CD14-positive monocyte (primary cell): ENCODE measurements around the gene TMED10. TPM values are rescaled to one million over a fixed set of nuclear protein-coding genes. Genes with fewer than 3 reads are reported as not detected.

Source experiments
- DNase-seq, 3 donors: peaks; one replicate each; pipeline ENCODE4 v3.0.0-alpha.2; 2011 to 2022
- H2AFZ ChIP-seq: 2 replicates; pipeline ENCODE4 v1.6.0; 2012; ENCODE audit warnings: mild to moderate bottlenecking, low read depth, low read length, inconsistent platforms; ENCODE audit not compliant: insufficient read depth, poor library complexity, severe bottlenecking
- H3K27ac ChIP-seq, 2 donors: 1 replicate in 1 of 2; 2 replicates in 1 of 2; pipeline ENCODE4 v1.5.1; 2012 to 2013; ENCODE audit warnings: low read length in 2 of 2, control low read depth in 1 of 2, inconsistent platforms in 1 of 2, low read depth in 1 of 2, mild to moderate bottlenecking in 1 of 2
- H3K27me3 ChIP-seq, 2 donors: one replicate each; pipeline versions ENCODE4 v1.6.0 to v1.6.1; 2011 to 2013; ENCODE audit warnings: low read length in 2 of 2; ENCODE audit not compliant: control insufficient read depth in 2 of 2, insufficient read depth in 2 of 2
- H3K36me3 ChIP-seq, 2 donors: replicated peaks in 1 of 2; 1 replicate in 1 of 2; 2 replicates in 1 of 2; pipeline versions ENCODE4 v1.5.1 to v1.6.1; 2012 to 2013; ENCODE audit warnings: low read length in 2 of 2, control low read depth in 1 of 2, inconsistent platforms in 1 of 2, mild to moderate bottlenecking in 1 of 2; ENCODE audit not compliant: insufficient read depth in 2 of 2, control insufficient read depth in 1 of 2
- H3K4me1 ChIP-seq, 2 donors: 1 replicate in 1 of 2; 2 replicates in 1 of 2; pipeline versions ENCODE4 v1.5.1 to v1.6.1; 2012 to 2013; ENCODE audit warnings: low read length in 2 of 2, control low read depth in 1 of 2, inconsistent platforms in 1 of 2, mild to moderate bottlenecking in 1 of 2, moderate library complexity in 1 of 2; ENCODE audit not compliant: insufficient read depth in 2 of 2, control insufficient read depth in 1 of 2
- H3K4me2 ChIP-seq: replicated peaks from 2 replicates; pipeline ENCODE3; 2012; ENCODE audit warnings: low read length, moderate library complexity, mild to moderate bottlenecking; ENCODE audit not compliant: poor library complexity, severe bottlenecking; ENCODE audit errors: extremely low read depth
- H3K4me3 ChIP-seq, 3 experiments: fragments of 200-600 bp in 1 of 3; sonication (generic) in 1 of 3; replicated peaks in 1 of 3; 1 replicate in 2 of 3; 2 replicates in 1 of 3; pipeline ENCODE4 v1.5.1; 2011 to 2013; ENCODE audit warnings: low read length in 3 of 3, mild to moderate bottlenecking in 3 of 3, control low read depth in 2 of 3, low read depth in 2 of 3, inconsistent platforms in 1 of 3, moderate library complexity in 1 of 3
- H3K79me2 ChIP-seq: 2 replicates; pipeline ENCODE4 v1.6.0; 2012; ENCODE audit warnings: mild to moderate bottlenecking, control low read depth, inconsistent platforms, low read length, moderate library complexity; ENCODE audit not compliant: insufficient read depth
- H3K9ac ChIP-seq: 2 replicates; pipeline ENCODE4 v1.6.0; 2017; ENCODE audit warnings: low read length, mild to moderate bottlenecking; ENCODE audit not compliant: insufficient read depth, poor library complexity, severe bottlenecking
- H3K9me3 ChIP-seq, 2 donors: replicated peaks in 1 of 2; 1 replicate in 1 of 2; 2 replicates in 1 of 2; pipeline versions ENCODE4 v1.5.1 to v1.6.1; 2012 to 2013; ENCODE audit warnings: low read length in 2 of 2, control low read depth in 1 of 2; ENCODE audit not compliant: control insufficient read depth in 1 of 2, insufficient read depth in 1 of 2
- H4K20me1 ChIP-seq: 2 replicates; pipeline ENCODE4 v1.6.0; 2012; ENCODE audit warnings: mild to moderate bottlenecking, low read length, control low read depth, moderate library complexity; ENCODE audit not compliant: insufficient read depth
- H3K27ac Mint-ChIP-seq, 7 donors: one replicate each; pipeline ENCODE4 v1.8.0; 2020; ENCODE audit warnings: mild to moderate bottlenecking in 7 of 7, mixed read lengths in 7 of 7, moderate library complexity in 6 of 7, inconsistent platforms in 2 of 7
- H3K27me3 Mint-ChIP-seq, 3 donors: one replicate each; pipeline ENCODE4 v1.8.0; 2021 to 2022; ENCODE audit warnings: low read depth in 3 of 3, mild to moderate bottlenecking in 3 of 3, mixed read lengths in 3 of 3, moderate library complexity in 3 of 3, inconsistent platforms in 1 of 3
- H3K36me3 Mint-ChIP-seq, 2 donors: one replicate each; pipeline ENCODE4 v1.8.0; 2020; ENCODE audit warnings: mixed read lengths in 2 of 2, inconsistent platforms in 1 of 2, mild to moderate bottlenecking in 1 of 2
- H3K4me1 Mint-ChIP-seq: one replicate; pipeline ENCODE4 v1.8.0; 2020; ENCODE audit warnings: mild to moderate bottlenecking, mixed read lengths
- H3K4me3 Mint-ChIP-seq, 2 donors: one replicate each; pipeline ENCODE4 v1.8.0; 2020; ENCODE audit warnings: mild to moderate bottlenecking in 2 of 2, mixed read lengths in 2 of 2, moderate library complexity in 1 of 2
- H3K9me3 Mint-ChIP-seq, 7 donors: one replicate each; pipeline ENCODE4 v1.8.0; 2020 to 2022; ENCODE audit warnings: mixed read lengths in 7 of 7, mild to moderate bottlenecking in 6 of 7, moderate library complexity in 6 of 7, inconsistent platforms in 2 of 7
- CTCF ChIP-seq: fragments of 200-600 bp; IDR thresholded peaks from one replicate; pipeline ENCODE4 v1.8.0; 2022; ENCODE audit warnings: antibody characterized with exemption, mild to moderate bottlenecking
- WGBS: methylation state at CpG from one replicate; pipeline ENCODE4 v1.1.5; 2013; ENCODE audit warnings: missing lambda C conversion rate; ENCODE audit not compliant: insufficient coverage; 5-methylcytosine and 5-hydroxymethylcytosine counted together
- intact Hi-C, 2 donors: fragments of 100-400 bp; cut with micrococcal nuclease; formaldehyde crosslinking; loops; one replicate each; pipeline versions ENCODE4 v1.15.0 to v1.15.1; 2023
- polyA plus RNA-seq, 3 donors: library from polyadenylated mRNA; depleted of rRNA in 1 of 3; unstranded in 2 of 3; stranded (reverse) in 1 of 3; fragments of 300-500 nt in 2 of 3; fragments of >200 nt in 1 of 3; fragmentation: Illumina TruSeq in 2 of 3; gene quantifications; 1 replicate in 2 of 3; 2 replicates in 1 of 3; pipeline ENCODE4 v1.2.3, GENCODE V29; 2012 to 2021

Gene TMED10
- polyA plus RNA-seq, 3 donors, result 98.5 to 243 (median 233) TPM

DNA sequence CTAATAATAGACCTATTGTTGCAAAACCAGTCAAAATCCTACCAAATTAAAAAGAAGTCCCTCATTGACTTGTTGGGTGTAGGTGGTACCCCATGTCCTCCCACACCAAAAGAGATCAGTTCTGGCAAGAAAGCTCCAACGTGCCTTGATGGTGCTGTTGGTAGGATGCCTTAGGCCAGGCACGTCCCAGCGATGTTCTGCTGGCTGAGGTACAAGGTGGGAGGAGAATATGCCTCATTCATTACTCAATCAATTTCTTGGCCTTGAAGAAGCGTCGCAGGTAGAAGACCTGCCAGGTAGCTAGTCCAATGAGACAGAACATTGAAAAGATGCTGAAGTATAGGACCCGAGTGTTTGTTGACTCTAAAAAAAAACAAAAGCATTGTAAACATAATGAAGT is 41.8 kb downstream of the TMED10 start:
- Mint-ChIP-seq H3K36me3 (peaks cover 38 to 62% of the 10 kb centered on the region in 2 donors), H3K4me3 (no peak overlapping the region)
- peak overlapping the region in 1 of 2 donors; percentile 21 for H3K27ac ChIP-seq

DNA sequence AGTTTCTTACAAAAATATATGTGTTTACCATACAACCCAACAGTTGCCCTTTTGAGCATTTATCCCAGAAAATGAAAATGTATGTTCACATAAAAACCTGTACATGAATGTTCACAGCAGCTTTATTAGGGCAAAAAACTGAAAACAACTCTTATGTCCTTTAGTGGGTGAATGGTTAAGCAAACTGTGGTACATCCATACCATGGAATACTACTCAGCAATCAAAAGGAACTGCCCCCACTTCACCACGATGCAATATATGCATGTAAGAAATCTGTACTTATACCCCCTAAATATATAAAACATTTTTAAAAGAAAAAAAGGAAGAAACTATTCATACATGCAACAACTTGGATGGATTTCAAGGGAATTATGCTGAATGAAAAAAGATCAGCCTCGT is 42.8 kb downstream of the TMED10 start:
- Histone ChIP-seq H3K27ac (no peak overlapping the region), H3K36me3 (peaks cover 25 to 30% of the 10 kb centered on the region in 2 donors), H2AFZ (no peak overlapping the region), H3K79me2 (peaks cover 72% of the 10 kb centered on the region), H3K9ac (no peak overlapping the region), H3K4me2 (no peak overlapping the region), H3K4me1 (peaks cover 12 to 13% of the 10 kb centered on the region in 2 donors), H4K20me1 (no peaks in the 10 kb centered on the region), H3K27me3 (no peaks in the 10 kb centered on the region), H3K9me3 (no peaks in the 10 kb centered on the region), H3K4me3 (no peak overlapping the region)
- intact Hi-C loops, result loop anchor here (2.0 to 5.0 kb wide), 3 partner anchors 149 to 354 kb away; no protein-coding TSS in a partner anchor
- no peak overlapping the region for H3K4me3 Mint-ChIP-seq
- WGBS, result no CpG with 5 or more reads among the region's 2 CpGs
- H3K36me3 Mint-ChIP-seq, result peaks cover 38 to 65% of the 10 kb centered on the region in 2 donors
- H3K27me3 Mint-ChIP-seq, result no peaks in the 10 kb centered on the region
- H3K9me3 Mint-ChIP-seq, result no peaks in the 10 kb centered on the region
- TF ChIP-seq CTCF, result no peak
- H3K27ac Mint-ChIP-seq, result peak overlapping the region in 3 of 7 donors; percentile 72 to 74 (median 73)
- no peak for DNase-seq
- peaks cover 16% of the 10 kb centered on the region for H3K4me1 Mint-ChIP-seq

More for the DNA sequence above, 41.8 kb downstream of the TMED10 start:
- TF ChIP-seq CTCF, result no peak
- H3K9me3 Mint-ChIP-seq, result no peaks in the 10 kb centered on the region
- intact Hi-C loops, result loop anchor here (5.0 kb wide), 4 partner anchors 38 to 353 kb away; partner anchors contain the start of gene FOS (in 1 of the 2)
- peaks cover 23% of the 10 kb centered on the region for H3K4me1 Mint-ChIP-seq
- H3K27me3 Mint-ChIP-seq, result no peaks in the 10 kb centered on the region
- Histone ChIP-seq H3K27me3 (no peaks in the 10 kb centered on the region), H2AFZ (no peak overlapping the region), H3K4me1 (peaks cover 21 to 22% of the 10 kb centered on the region in 2 donors), H3K79me2 (peaks cover 72% of the 10 kb centered on the region), H4K20me1 (no peaks in the 10 kb centered on the region), H3K9ac (no peak overlapping the region), H3K4me3 (no peak overlapping the region), H3K36me3 (peaks cover 25 to 30% of the 10 kb centered on the region in 2 donors), H3K4me2 (no peak overlapping the region), H3K9me3 (no peaks in the 10 kb centered on the region)
- no CpG with 5 or more reads among the region's 6 CpGs for WGBS
- peak overlapping the region in 2 of 7 donors; percentile 55 to 73 for H3K27ac Mint-ChIP-seq
- DNase-seq, result no peak
